AML-193 (cell line): ENCODE measurements around the gene FBLN5.

ENCODE experiments used
- DNase-seq, 2 experiments: peaks; one replicate each; lab custom pipeline; 2025; lab: John Stamatoyannopoulos, UW

Gene FBLN5, protein sequence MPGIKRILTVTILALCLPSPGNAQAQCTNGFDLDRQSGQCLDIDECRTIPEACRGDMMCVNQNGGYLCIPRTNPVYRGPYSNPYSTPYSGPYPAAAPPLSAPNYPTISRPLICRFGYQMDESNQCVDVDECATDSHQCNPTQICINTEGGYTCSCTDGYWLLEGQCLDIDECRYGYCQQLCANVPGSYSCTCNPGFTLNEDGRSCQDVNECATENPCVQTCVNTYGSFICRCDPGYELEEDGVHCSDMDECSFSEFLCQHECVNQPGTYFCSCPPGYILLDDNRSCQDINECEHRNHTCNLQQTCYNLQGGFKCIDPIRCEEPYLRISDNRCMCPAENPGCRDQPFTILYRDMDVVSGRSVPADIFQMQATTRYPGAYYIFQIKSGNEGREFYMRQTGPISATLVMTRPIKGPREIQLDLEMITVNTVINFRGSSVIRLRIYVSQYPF

DNA sequence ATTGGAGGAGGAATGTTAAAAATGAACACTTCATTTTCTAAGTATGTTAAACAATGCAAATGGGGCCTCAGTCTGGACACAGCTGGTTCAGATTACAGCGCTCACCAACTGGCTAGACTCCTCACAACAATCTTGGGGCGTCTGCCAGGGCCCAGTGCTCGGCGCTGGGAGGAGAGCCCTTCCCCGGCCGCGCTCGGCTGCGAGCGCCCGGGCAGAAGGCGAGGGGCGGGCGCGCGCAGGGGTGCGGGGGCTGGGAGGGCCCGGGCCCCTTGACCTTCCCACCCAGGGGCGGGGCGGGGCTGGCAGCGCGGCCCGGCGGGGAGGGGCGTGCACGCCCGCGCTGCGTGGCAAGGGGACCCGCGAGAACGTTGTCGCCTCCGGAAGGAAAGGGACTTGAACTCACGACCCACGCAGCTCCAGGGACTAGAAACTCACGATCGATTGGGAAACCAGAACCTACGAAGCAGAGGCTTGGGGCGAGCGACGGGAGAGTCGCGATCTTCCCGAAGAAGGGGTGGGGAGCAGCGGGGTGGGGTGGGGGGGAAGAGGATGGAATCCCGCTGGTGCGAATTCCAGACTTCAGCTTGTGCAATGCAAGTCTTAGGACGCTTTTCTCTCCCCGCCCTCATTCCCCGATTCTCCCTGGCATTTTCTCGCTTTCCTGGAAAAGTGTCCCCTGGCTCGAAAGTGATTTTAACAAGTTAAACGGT, at the start of gene FBLN5:
TSS of gene FBLN5 (minus strand) at position 220 of the 710 bp plus-strand sequence. CDS start 465 bp downstream, outside the sequence.
- DNase-seq = no peak

DNA sequence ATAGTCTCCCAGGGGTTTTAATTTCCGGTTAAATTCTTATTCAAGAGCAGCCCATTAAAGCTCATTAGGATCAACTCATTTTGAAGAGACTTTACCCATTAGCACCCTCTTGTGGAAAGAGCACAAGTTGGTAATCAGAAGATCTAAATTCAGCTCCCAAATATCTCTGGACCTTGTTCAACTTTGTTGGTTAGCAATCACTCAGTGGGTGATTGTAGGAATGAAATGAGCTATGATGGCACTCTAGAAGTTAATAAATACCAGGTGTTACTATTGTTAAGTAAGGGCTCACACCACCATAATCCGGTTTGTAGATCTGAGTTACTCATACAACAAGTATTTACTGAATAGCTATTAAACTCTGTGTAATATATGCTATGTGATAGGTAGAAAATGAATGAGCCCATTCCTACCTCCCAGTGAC, 49.5 kb upstream of the FBLN5 start:
- DNase-seq = peak; percentile 41 to 59

DNA sequence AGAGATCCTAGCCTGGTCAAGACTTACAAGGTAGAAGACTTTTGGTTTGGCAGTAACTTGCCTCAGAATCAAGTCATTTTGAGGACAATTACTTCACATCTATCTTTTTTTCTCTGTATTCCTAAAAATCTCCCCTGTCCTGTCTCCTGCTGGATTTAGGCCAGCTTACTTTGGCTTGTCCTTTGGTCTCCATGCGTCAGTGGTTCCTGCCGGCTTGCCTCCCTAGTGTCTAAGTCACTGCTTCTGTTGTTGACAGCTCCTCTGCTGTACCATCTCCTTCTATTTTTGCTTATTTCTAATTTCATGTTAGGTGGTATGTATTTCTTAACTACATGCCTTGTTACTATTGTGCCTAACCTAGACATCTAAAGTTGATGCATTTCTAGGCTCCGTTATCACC, 39.7 kb upstream of the FBLN5 start:
- no peak for DNase-seq

DNA sequence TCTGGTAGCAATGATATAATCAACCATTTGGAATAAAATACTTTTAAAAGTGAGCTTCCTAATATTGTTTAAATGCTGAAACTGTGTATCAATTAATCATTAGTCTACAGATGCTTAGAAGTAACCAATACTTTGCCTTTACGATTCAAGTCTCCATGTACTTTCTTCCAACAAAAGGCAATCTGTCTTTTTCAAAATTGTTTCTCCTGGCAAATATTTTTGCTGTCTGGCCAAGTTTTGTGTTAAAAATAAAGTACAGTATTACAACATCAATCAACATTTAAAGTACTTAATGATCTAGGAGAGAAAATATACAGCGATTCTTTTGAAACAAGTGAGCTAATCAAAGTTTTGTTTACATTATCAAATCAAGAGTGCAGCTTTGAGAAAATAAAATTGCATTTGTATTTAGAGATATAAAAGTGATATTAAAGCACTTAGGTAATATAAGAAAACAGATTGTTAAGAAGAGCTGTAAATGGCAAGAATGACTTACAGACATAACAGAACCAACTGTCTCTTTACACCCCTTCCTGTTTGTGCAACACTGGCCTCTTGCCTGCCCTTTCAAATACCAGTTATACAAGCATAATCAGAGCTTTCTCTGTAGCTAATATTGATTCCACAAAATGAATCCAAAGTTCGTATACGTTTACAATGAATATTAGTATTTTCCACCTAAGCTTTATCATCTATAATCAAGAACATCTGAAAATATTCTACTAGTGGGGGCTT, 38.2 kb upstream of the FBLN5 start:
- peak; percentile 52 to 77 for DNase-seq

DNA sequence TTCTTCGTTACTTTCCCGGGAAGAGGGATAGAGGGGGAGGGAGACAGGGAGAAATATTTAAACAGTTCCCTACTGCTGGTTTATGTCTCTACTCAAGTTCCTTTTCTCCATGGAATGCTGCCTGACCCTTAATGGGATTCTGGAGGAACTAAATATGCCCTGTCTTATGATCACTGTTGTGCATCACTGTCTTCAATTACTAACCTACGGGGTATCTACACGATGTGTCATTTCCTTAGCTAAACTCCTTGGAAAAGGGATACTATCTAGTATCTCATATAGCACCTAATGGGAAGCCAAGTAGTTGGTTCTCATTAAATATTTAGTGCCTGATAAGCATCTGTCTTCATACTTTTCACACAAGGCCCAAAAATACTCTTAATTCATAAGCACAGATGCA, 37.5 kb upstream of the FBLN5 start:
- DNase-seq = no peak

DNA sequence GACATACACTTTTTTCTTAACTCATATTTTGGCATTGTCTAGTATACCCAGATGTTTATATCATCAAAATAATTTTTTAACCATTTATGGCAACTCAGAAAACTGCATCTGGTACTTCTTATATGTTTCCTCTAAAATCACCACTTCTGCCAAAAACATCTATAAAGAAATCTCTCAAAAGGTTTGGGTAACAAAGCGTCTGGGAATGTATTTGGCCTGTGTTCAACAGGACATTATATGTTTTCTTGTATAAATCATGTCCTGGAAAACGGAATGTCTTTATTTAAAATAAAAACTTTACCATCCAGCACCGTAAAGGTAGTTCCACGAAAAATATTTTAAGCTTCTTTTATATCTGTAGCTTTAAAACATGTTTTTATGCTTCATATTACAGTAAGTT, 36.1 kb upstream of the FBLN5 start:
- no peak for DNase-seq

DNA sequence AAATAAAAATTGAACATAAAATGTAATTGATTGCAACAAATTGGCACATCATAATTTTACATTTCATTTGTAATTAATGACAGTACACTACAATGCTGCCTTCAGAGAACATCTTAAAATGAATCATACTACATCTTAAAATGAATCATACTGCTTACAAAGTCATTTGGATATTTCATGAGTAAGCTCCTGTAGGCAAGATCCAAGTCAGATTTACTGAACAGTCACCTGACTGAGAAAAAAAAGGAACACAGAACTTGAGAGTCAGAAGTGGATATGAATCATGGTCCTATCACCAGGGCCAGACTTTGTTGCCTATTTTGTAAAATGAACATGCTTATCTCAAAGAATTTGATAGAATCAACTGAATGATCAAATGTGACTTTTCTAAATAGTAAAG, 32.7 kb upstream of the FBLN5 start:
- peak; percentile 17 to 44 for DNase-seq

DNA sequence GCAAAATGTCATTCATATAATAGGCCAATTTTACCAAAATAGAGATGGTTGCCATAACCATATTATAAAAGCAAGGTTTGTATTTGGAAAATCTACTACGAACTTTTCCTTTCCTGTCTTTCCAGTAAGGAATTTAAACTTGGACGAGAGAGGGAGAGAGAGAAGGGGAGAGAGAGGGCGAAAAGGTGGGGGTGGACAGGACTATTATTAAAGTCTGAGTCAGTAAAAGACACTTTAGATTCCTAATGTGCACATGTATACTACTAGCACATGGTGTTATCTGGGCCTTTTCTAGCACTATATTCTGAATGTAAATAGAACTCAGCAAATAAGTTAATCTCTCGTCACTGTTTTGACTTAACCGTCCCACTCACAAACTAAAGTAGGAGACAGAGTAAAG, 30.4 kb upstream of the FBLN5 start:
- DNase-seq = no peak

DNA sequence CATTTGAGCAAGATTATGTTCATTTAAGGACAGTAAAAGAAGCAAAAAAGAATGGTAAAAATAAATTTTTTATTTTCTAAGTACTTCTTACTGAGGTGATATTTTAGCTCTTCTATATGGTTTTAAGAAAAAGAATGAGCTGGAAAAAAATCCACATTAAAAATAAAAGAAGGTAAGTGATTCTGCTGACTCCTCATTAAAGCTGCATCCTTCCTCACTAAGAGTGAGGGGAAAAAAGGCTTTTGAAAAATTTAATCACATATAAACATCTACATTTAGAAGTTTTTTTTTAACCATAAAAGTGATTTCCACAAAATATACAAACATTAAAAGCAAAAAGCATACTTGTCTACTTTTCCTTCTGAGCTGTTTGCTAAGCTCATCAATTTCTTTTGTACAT, 28.3 kb upstream of the FBLN5 start:
- DNase-seq = no peak

DNA sequence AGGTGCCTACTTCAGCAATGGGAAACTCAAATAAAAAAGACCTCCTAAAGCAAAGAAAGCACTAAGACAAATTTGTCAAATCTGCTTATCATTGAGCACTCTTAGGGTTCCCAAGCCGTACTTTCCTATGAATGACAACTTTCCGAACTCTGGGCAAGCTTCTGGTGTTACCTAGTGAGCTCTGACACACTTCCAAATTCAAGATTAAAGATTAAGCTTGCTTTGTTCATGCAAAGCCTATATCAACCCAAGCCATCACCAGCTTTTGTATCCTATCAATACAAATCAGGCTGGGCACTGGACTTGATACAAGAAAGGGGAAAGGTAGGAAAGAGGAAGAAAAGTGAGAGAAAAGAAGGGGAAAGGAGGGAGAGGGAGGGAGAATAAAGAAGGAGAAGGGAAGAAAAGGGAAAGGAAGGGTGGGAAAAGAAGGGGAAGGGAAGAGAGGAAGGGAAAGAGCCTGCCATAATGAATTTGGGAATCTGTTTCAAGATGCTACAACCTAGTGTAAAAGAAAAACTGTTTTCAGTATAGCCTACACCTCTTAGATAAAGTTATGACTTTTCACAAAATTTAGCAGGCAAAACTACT, 23.8 kb upstream of the FBLN5 start:
- no peak for DNase-seq

DNA sequence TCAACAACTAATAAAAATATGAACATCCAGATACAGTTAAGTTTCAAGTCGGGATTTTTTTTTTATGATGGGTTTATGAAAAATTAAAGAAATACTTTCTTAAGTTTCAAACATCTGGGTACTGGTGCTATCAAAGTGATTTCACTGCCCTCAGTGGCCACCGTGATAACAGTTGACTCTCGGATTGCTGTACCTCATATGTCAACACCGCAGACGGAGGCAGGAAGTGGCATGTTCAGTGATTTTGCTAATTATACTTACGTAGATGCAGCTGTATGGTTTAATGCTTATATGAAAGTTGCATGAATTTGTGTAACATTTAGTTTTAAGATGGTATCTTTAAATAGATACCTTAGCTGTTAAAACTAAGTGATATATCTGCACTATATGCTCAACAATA, 20.8 kb upstream of the FBLN5 start:
- no peak for DNase-seq

DNA sequence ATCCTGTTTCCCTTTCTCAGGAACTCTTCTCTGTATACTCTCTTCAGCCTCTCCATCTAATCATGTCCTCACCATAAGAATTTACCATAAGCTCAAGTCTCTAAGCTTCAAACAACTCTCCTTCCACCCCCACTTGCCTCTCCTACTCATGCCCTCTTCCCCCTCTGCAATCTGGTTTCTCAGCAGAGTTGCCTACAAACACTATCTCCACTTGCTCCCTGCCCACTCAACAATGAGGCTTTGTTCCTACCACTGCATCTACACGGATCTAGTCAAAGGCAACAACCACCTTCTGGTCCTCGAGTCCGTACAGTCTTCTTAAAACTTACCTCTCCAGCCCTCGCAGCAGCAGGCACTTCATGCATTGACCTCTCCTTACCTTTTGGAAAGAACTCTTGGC, 17.2 kb upstream of the FBLN5 start:
- DNase-seq = no peak

DNA sequence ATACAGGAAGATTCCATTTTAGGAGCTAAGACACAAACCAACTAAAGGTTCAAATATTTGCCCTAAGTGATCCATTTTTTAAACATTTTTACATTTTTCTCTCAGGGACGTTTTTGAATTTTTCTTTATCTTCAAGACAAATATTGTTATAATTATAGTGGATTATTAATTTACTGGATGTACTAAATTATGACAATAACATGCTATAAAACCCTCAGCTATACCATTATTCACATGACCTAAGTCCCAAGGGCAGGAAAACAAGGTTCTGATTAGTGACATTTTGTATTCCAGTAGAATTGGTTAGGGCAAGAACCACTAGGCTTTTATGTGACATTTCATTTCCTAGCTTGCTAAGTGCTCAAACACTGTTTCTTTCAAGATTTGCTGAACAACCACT, 16.5 kb upstream of the FBLN5 start:
- DNase-seq = no peak

DNA sequence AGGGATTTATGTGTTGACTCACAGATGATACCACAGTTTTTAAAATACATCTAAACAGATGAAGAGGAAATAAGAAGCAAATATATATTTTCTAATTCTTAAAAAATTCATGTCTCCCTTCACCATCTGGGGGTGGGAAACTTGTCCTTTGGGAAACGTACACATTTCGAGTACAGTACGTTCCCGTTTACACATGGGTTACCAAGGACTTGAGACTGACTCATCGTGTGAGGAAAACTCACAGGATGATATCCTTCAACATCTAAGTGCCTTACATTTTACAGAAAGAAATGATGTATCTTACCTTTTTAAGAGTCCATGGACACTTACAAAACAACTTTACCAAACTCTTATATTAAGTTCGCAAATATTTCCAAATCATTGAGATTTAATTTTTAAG, 16.0 kb upstream of the FBLN5 start:
- no peak for DNase-seq

DNA sequence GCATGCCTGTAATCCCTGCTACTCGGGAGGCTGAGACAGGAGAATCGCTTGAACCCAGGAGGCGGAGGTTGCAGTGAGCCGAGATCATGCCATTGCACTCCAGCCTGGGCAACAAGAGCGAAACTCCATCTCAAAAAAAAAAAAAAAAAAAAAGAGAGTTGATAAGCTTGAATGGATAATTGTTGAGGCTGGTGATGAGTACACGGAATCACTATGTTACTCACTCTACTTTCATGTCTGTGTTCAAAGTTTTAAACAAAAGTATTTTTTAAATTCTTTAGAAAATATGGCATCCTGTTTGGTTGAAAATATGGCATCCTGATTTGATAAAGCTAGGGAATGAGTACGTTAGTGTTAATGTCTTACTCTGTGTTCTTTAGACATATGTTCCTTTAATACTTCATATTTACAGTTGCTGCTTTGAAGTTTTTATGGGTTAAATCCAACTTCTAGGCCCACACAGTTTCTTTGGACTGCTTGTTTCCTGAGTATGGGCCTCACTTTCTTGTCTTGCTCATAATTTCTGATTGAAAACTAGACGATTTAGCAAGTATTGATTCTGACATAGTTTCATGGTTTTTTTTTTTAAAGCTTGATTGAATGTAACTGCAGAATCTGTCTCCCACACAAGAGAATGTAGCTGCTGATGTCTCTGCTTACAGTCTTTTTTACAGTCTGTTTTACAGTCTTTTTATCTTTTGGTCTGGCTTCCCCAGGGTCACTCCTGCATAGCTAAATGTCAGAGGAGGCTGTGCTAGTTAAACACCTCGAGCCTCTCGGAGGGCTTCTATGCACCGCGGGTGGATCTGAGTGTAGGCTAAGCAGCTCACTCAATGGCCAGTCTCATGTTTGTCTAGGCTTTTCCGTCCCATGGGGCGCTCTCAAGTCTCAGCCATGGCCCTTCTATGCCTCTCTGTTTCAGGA, 14.1 kb upstream of the FBLN5 start:
- no peak for DNase-seq

DNA sequence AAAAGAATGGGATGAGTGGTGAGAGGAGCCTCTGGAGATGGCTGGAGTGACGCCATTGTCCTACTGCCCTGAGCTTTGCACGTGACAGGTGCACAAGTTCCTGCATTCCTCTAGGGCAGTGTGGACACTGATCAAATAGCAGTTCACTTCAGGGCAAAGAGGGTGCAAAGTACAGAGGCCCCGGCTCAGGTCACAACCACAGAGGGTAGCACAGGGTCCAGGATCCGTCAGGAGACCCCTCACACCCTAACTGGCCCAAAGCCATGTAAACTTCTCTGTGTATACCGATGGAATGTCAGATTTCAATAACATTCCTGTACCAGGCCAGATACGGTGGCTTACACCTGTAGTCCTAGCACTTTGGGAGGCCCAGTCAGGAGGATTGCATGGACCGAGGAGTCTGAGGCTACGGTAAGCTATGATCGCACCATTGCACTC, 10.4 kb upstream of the FBLN5 start:
- no peak for DNase-seq

DNA sequence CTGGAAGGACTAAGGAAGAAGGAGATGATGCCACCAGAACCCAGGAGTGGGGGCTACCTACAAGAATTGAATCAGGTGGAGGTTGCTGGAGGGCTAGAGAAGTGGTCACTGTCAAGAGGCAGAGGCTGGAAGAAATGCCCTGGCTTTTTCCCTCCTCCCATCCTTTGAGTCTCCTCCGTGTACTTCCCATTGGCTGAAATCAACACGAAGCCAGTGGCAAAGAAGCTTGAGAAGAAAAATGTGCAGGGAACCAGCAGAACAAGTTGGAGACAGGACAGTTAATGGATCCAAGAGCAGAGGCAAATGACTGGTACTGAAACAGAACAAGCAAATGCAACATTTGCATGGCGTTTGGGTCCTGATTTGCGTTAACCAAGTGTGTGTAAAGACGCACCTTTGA, 9.1 kb upstream of the FBLN5 start:
- no peak for DNase-seq

DNA sequence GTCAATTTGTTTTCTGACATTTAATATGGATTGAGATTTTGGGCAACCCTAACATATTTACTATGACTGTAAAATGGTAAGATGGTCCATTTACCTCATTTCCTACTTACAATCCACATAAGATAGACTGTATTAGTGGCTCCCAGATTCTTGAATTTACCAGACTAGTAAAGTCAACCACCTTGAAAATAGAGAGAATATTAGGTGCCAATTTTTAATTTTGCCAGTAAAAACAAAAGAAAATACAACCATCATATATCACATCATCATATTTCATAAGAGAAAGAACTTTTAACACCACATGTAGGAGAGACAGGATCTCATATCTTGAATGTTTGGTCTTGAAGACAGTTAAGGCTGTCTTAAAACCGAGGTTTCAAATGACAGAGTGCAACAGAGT, 7.7 kb upstream of the FBLN5 start:
- DNase-seq = no peak

DNA sequence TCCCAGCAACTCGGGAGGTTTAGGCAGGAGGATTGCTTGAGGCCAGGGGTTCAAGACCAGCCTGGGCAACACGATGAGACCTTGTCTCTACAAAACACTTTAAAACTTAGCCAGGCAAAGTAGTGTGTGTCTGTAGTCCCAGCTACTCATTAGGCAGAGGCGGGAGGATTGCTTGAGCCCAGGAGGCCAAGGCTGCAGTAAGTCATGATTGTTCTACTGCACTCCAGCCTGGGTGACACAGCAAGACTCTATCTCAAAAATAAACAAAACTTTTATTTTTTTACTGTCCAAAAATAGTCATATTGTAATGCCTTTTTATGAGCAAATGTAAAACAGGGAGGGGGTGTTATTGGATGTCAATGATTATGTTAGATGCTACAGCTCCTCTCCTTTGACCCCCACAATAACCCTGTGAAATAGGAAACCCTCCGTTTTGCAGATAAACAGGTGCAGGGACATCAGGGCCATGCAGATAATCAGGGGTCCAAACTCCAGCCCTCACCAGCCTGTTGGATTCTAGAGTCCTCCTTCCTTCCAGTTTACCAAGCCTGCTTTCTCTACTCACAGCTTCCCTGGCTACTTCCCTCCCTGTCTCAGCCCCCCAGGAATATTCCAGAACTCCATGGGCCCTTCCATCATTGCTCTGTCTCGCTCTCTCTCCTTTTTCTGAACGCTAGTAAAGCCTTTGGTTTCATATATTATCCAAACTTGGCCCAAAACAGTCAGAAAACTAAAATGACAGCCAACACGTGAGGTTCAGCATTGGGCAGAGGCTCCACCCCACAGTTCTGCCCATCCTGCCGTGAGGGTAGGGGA, 5.9 kb upstream of the FBLN5 start:
- no peak for DNase-seq
